Stimulated activated CD4-positive, alpha-beta T cell treated with anti-CD3 and anti-CD28 coated beads, Interleukin-2, amount 100 ng/mL, for 48 hours (primary cell): ENCODE data around the gene GHRHR.

ENCODE experiments used
- DNase-seq, 2 donors: peaks; one replicate each; pipeline ENCODE4 v3.0.0-alpha.2; 2020

The GHRHR gene

DNA sequence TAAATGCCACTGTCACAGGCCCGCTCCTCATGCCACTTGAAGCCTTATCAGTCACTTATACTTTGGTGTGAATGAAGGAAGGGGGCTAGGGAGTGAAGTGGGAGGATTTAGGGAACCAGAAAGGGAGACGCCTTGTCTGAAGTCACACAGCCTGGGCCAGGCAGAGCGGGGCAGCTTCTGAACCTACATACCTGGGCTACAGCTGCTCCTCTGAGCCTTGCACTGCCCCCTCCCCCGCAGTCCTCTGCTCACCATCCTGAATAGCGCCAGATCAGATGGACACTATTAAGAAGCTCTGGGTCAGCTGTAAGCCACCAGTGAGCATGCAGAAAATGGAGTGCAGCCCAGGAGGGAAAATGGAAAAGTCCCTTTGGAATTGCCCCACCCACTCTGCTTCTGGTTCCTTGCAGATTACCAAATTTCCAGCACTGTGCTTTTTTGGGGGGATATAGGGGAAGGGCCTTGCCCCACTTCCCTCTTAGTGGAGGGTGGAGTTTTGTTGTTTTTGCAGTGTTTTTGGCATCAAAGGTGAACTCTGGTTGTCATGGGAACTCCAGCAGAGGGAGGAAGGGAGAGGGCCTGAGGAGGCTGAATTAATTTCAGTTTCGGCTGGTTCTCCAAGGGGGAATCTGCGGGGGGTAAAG, 53.4 kb downstream of the GHRHR start:
- DNase-seq, result no peak

DNA sequence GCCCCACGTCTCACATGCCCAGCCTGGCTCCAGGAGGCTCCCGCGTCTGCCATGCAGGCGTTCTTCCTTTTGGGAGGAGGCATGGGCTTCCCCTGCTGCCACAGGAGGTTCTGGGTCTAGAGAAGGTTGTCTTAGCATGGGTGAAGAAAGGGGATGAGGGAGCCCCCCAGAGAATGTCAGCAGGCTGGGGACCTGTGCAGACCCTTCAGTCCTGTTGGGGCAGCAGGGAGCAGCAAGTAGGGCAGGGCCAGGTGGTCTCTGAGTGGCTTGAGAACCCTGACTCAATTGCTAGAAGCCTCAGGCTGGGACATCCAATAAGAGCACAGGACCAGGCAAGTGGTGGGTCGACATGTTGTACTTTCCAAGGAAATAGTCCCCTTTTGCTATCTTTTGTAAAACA, 54.0 kb downstream of the GHRHR start:
- no peak for DNase-seq

DNA sequence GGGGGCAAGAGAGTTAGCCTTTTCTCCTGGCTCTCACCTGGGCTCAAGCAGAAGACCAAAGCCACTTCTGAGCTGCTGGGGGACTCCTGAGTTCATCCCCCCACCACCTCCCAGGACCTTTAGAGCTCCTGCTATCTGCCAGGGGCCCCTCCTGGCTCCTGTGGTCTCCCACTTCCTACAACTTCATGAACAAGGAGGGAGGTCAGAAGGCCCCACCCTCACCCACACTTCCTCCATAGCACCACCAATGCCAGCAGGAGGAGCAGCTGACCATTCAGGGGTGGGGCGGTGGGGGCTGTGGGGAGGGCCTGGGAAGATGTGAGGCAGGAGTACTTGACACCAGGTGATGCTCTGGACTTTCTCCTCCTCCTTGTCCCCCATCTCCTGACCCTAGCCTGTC, 55.8 kb downstream of the GHRHR start:
- DNase-seq, result no peak

DNA sequence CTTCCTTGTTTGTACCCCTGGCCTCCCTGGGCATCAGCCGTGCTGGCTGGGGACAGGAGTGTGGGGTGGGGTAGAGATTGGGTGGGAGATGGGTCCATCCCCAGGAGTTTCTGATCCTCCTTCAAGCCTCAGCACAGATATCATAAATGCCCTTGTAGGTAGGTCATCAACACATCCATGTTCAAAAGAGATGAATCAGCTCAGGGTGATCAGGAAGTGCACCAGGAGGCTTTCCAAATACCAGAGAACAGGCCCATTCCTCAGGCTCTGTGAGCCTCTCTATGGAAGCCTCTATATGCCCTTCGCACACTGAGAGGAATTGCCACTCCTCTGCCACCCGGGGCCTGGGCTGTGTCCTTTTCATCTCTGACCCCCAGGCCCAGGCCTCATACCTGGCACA, 56.4 kb downstream of the GHRHR start:
- DNase-seq, result no peak

DNA sequence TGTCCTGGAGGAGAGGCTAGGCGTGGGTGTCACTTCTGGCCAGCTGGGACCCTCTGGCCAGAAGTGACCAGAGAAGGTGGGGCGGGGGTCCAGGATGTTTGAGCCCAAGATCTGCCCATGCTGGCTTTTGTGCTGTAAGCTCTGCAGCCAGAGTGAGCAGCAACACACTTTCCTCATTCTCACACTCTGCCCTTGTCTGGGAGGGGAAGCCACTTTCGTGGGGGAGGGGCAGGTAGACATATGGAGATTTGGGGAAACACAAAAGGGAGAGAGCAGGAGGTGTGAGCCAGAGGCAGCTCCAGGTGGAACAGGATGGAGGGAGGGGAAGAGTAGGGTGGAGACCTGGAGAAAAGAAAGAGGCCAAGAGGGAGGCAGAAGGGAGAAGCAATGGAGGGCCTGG, 56.9 kb downstream of the GHRHR start:
- no peak for DNase-seq

DNA sequence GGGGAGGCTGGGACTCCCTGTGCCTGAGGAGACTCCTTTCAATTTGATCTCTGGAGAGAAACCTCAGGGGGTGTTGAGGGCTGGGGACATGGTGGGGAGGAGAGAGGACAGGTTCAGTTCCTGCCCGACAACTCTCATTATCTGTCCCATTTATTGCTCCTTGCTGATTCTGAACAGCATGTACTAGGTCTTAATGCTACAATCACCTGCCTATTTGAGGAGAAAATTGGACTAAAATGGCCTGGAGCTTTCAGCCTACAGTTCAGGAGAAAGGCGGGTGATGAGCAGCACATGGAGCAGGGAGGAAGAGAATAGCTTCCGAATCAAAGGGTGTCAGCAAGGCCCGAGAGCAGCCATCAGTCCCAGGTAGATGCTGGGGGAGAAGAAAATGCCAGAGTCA, 58.4 kb downstream of the GHRHR start:
- no peak for DNase-seq

DNA sequence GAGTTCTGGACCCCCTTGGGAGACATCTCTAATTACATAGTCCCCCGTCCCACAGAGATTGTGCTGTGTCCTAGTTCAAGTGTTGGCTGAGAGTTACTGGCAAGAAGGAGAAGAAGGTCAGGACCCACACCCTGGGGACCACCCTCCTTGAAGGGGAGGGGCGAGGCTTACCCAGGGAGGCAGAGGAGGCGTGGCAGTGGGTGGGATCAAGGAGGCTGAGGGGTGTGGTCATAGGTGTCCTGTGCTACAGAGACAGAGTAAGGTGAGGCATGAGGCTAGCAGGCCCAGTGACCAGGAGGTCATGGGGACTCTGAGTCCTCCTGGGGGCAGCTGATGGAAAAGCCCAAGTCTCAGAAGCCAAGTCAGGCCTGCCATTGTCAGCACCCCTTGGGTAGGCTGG, 59.0 kb downstream of the GHRHR start:
- DNase-seq, result no peak

DNA sequence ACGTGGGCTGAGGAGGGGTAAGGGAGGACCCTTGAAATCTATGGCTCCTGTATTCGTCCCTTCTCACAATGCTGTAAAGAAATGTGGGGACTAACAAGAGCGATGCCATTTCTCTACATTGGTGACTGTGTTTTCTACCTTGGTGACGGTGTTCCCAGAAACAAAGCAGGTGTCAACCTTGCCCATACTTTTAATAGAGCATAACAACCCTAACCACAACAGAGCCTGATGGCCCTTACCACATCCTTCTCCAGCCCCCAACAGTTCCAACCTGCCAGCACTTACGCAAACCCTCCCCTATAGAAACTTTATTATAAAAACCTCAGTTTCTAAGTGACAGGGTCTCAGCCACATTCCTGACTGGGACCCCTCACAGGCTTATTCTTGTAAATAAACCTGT, 60.1 kb downstream of the GHRHR start:
- no peak for DNase-seq

DNA sequence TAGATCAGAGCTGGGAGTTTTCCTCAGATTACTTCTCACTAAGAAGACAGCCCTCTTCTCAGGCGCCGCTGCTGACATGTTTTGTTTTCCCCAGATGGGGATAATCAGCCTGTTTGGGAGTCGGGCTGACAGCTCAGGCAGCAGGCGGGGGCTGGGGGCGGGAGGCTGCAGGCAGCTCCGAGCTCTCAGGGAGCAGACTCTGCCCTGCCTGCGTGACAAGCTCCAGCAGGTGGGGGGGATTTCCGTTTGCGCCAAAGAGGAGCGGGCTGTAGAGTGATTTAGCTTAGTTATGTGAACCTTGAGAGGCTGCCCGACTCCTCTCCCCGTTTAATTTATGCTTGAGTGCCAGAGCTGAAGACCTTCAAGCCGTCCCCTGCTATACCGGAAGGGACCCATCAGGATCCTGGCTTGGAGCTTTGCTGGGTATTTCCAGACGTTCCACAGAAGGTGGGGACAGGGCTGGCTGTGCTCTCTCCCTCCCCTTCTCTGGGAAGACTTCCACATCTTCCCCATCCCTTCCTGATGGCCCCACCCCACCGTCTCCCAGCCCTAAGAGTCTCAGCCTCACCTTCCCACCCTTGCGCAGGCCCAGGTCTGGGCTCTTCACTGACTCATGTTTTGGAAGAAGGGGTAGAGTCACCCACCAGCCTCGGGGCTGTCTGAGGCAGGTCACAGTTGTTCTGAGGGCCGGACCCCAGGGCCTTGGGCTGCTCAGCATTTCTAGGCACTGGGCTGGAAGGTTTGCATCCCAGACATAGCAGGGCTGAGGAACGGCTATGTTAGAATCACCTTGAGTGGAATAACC, 63.6 kb downstream of the GHRHR start:
- no peak for DNase-seq

DNA sequence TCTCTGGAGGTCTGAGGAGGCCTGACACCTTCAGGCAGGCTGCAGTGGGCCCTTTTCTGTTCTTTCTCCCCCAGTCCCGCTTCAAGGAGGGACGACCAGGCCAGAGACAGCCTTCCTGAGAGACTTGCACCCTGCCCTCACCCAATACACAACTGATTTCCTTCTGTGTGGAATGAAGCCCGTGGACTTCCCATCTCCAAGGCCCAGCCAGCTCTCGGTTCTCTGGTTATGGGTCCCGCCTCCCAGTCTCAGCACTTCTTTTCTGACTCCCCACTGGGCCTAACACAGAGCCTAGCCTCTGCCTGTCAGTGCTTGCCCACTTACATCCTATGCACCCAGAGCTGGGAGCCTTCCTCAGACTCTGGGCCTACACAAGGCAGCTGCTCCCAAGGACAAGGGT, 64.3 kb downstream of the GHRHR start:
- DNase-seq, result no peak

DNA sequence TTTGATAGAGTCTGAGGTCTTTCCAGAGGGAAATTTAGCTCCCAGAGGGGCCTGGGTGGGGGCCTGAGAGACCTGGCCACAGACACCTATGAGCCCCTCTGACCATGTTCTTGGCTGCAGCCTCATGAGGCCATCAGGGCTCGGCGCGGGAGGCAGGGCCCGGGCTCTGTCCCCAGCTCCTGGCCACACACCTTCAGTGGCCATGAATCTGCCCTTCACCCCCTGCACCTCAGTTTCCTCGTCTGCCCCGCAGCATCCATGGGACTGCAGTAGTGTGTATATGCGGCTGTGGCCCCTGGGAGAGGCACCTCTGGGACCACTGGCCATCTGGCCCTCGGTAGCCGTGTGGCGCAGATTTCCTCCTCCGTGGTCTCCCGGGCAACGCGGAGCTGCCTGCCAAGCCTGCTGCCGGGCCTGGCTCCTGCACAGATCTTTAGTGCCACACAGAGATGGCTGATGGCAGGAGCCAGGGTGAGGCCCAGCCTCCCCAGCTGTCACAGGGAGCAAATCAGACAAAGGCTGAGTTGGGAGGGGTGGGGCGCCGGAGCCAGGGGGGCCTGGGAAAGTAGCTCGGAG, 64.8 kb downstream of the GHRHR start:
- no peak for DNase-seq
